ENCODE data around the gene SAE1.
"Not testable (repeated sequence)": the region's sequence is repeated elsewhere in the genome, so short reads cannot be mapped to it uniquely, and the experiment has no call there.

Gene SAE1

DNA sequence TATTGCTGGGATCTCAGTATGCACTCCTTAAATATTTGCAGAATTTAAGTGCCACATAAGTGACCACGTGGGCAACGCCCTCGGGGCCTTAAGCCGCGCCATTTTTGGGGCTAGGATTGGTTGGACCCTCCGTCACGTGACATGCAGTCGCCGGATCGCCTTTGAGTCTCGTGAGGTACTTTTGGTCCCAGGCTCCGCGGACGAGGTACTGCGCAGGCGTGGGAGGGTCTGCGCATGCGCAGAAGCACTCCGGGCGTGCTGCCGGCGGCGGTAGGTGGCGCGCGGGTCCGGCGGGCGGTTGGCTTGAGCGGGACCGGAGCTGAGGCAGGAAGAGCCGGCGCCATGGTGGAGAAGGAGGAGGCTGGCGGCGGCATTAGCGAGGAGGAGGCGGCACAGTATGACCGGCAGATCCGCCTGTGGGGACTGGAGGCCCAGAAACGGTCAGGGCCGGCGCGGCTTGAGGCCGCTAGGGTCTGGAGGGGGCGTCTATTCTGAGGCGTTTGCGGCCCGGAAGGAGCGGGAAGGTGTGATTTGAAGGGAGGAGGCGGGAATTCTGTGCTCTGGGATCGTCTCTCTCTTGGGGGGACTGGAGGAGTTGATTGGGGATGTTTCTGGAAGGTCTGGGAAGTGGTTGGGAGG is at the start of gene SAE1:
Gene SAE1, plus strand, starts transcription at position 247 of the 639 bp plus-strand sequence. Its CDS starts 96 bp downstream, at position 343.
- peak; percentile 98 for DNase-seq

DNA sequence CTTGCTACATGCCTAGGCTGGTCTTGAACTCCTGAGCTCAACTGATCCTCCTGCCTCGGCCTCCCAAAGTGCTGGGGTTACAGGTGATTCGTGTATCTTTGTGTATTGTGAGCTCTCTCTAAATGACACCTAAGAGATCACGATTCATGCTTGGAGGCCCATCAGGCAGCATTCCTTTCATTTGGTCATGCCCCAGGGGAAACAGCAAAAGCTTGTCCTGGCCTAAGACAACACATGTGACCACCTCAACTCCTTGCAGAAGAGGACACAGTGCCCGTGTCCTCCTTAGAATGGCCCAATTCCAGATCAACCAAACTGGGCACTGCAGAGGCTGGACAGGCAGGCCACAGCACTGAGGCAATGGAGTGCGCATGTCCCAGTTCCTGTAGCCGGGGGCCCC is 49.5 kb upstream of the SAE1 start:
- no peak for DNase-seq

DNA sequence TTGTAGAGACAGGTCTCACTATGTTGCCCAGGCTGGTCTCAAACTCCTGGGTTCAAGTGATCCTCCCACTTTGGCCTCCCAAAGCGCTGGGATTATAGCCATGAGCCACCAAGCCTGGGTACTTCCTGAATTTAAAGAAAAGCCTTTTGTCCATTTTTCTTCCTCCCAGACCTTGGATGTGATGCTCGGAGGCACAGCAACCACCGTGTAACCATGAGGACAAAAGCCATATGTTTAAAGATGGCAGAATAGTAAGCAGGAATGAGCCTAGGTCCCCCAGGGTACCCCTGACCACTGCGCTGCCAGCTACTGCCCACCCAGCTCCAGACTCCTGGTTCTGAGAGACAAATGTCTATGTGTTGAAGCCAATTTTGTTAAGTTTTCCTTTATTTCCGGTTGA is 48.1 kb upstream of the SAE1 start:
- DNase-seq, result no peak

DNA sequence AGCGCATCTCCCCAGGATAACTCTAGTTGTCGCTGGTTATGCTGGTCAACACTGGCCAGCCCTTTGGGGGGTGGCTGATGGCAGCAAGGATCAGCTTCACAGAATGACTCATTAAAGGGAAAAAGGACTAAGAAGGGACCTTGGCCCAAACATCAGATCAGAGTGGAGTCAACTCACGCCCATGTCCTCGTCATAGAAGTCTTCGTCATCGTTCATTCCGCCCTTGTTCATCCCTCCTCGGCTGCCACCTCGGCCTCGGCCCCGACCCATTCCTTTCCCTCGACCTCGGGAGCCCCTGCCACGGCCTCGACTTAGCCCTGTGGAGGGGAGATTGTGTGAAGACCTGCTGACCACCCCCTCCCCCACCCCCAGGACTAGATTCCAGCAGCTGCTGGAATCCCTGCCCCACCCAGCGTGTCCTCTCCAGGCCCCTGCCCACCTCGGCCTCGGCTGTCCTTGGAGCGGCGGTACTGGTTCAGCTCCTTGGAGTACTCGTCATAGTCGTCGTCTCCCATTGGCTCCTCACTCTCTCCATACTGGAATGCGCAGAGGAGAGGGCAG is 45.7 kb upstream of the SAE1 start:
- DNase-seq, result no peak

DNA sequence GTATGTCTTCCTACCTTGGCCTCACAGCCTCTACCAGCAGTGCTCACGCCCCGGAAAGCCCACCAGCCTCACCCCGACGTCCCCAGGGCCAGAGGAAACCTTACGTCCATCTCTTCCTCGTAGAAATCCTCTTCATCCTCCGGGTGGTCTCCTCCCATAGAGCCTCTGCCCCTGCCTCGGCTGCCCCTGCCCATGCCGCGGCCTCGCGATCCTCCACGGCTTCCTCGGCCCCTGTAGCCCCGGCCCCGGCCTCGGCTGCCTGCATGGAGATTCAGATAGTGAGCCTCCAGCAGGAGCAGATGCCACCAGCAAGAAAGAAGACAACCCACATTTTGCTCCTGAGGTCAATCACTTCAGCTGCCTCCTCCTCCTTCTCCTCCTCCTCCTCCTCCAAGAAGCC is 44.4 kb upstream of the SAE1 start:
- no peak for DNase-seq

DNA sequence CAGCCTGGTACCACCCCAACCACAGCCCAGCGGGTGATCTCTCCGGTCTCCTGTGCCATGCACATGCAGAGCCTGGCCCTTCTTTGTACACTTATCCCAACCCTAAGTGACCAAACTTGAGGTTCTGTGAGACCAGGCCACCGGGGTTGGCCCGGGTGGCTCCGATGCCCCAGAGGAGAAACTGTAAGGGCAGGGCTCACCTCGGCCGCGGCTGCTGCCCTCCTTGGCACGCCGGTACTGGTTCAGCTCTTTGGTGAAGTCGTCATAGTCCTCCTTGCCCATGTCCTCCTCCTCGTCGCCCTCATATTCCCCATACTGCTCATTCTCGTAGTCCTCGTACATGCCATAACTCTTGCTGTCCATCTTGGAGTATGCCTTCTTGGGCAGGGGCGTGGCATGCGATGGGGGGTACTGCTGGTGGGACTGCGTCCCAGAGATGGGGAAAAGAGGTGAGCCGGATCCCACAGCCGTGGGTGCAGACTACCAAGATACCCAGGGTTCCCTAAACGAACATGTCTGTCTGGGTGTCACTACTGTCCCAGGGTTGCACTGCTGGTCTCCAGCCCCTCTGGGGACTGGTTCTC is 40.8 kb upstream of the SAE1 start:
- DNase-seq, result no peak

DNA sequence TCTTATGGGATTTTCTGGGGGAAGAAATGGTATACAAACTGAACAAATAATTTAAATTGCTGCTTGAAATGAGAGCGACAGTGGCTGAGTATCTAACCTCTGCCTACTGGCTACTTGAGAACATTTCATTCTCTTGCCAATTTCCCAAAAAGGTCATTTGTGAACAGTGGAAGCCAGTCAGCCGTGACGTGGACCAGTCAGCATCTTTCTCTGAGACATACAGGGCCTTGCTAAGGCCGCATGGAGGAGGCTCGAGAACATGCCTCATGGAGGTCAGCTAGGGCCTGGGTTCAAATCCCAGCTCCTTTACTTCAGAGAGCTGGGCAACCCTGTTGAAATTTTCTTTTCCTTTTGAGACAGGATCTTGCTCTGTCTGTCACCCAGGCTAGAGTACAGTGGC is 37.4 kb upstream of the SAE1 start:
- no peak for DNase-seq

DNA sequence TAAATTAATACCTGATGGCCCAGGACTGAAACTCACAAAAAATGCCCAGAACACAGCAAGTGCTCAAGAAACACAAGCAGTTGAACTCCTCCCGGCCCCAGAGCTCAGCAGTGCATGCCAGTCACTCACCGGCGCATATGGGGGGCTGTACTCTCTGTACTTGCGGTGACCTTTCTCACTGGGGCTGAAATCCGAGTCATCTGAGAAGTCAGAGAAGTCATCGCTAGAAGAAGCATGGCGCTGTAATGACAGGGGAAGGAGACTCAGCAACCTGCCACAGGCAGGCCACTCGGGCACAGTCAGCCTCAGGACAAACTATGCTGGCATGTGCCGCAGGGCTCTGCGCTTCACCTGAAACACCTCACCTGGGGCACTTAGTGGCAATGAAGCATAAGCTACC is 36.8 kb upstream of the SAE1 start:
- no peak for DNase-seq

DNA sequence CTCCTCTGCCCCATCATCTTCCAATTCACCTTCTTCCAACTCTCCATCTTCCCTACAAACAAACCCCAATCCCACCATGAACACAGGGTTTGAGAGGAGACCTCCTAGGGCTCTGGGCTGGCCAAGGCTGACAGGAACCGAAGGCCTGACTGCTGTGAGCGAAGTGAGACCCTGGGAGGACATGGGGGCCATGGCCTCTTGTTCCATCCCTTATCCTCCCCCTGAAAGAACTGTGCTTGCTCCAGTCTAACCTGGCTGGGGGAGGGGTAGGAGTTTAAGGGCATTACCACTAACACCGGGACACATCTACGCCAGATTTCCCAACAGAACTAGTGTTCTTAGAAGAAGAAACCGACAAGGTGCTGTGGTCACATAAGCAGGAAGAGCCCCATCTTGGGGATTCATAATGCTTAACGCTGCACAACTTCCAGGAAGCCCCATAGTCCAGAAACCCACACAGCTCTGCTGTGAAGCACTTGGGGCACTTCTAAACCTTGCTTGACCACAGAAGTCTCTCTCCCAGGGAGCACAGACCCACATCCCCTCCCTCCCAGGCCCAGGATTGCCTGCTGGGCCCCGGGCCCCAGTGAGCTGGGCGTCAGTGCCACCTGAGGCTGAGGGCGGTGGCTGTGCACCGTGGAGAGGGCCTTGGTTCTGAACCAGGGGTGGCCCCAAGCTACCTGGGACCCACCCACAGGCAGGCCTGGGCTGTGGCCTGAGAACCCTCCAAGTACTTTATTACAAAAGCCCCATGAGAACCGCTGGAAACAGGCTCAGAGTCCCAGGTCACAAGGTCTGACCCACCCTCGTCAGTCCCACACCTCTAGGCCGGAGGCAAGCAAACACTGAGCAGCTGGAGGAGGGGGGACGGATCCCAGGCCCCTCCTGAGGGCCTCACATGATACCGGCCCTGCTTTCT is 35.8 kb upstream of the SAE1 start:
- no peak for DNase-seq

DNA sequence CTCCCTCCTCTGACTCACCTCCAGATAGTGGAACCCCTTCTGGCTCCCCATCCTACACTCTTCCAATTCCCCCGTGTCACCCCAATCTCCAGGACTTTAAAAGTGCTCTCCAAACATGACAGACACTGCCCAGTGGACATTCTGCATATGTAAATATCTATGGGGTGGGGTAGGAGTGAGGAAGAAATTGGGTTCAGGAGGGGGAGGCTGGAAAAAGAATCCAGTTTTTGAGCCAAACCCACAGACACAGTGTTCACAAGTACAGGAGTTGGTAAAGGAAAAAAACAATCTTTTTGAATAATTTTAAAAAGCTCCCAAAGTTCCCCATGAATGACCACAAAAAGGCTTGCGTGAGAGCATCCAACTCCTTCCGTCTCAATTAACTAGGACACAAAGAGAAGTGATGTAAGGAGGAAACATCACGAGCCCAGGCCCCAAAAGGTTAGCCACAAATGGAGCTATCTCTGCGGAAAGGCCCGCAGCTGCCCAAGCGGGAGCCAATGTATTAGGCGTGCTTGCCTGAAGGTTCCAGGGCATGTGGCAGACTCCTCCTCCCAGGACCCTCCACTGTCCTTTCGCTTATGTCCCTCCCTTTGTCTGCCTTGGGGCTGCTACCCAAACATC is 35.0 kb upstream of the SAE1 start:
- DNase-seq, result no peak

DNA sequence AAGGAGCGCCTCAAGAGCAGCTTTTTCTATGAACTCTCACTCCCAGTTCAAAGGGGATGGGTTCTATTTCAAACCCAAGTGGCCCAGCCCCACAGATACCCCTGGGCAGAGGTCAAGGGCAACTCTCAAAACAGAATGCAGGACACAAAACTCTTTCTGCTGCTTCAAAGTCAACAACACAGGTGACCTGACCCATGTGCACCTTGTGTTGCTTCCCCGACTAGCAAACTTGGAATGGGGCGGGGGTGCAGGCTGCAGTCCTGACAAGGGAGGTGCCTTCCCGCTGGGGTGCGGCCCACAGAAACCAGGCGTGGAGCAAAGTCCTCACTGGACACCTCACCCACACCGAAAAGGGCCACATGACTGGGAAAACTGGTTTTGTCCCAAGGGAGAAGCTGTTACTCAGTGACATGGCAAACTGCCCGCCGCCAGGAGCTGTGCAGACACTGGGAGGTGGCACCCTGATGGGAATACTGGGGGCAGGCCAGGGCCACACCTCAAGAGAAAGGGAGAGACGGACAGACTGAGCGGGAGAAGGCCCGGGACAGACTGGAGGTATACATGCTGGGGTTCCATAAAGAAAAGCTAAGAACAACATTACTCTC is 34.4 kb upstream of the SAE1 start:
- DNase-seq, result no peak

DNA sequence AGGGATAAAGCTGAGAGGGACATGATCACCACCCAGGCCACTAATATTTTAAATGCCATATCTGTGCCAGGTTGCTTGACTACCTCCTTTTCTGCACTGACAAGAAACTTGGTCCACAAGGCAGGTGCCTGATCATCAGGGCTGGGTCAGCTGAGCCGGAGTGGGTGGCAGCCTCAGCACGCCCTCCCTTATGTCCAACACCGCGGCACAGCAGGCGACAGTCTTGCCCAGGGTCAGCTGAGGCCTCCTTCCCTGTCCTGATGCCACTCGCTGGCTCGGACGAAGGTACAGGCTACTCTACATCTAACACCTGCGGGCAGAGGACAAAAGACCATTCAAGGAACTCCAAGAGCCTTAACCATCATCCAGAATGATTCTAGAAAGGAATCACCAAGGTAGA is 33.9 kb upstream of the SAE1 start:
- DNase-seq, result no peak

DNA sequence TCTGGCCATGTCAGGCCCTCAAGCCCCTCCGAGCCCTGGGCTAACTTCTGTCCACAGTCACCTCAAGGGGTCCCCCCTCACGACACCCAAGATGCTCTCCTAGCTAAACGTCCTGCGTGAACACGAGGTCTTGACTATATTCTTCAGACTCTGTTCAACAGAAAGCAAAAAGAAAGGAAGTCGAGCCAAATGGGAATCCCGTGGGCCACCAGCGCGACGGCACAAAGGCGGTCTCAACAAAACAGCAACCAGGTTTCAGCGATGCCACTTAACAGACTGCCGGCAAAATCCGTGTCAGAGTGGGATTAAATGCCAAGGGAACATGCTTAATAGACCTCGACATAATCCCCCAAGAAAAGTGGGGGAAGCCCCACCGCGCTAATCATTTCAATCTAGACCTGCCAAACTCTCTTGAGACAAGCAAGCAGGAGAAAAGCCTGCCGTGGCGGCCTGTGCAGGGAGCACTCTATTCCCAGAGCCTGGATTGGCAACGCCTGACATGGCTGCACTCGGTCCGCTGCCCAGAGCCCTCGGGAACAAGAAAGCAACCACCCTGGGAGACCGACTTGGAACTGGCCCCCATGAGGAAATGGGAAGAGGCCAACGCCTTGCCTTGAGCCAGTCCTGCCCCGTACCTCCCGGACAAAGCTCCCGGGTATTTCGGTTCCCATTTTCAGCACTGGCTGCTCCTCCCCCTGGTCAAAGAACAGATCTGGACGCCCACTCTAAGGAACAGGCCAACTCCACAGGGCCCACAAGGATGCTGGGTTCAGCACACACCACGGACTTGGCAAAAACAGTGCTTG is 33.0 kb upstream of the SAE1 start:
- DNase-seq, result no peak

DNA sequence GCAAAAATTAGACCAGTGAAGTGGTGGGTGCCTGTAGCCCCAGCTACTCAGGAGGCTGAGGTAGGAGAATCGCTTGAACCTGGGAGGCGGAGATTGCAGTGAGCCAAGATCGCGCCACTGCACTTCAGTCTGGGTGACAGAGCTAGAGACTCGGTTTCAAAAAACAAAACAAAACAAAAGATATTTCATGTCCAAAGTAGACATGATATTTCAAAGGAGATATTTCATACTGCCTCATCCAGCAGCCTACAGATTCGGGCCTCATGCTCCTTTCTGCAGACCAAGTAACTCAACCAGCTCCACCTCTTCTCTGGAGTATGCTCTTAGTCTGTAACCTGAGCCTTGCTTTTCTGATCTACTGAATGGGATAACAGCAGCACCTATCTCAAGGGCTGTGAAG is 32.0 kb upstream of the SAE1 start:
- peak in 1 of 2 experiments; percentile 80 for DNase-seq

DNA sequence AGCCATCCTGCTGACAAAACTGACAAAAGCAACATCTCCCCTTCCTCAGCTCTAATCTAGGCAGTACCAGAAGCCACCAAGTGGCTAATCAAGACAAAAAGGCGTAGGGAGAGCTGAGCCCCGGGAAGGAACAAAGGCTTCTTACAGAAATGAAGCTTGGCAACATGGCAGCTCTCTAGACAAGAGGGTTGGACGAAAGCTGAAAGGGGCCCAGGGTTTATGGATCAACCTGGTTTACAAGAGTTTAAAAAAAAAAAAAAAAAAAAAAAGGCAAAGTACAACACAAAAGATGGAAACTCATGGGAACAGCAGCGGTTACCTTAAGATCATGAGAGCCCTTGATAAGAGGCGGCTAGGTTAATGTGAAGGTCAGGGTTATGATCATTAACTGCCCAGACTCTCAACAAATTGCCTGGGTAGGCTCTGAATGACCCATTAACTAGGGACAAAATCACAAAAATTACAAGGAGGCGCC is 31.0 kb upstream of the SAE1 start:
- DNase-seq, result no peak

DNA sequence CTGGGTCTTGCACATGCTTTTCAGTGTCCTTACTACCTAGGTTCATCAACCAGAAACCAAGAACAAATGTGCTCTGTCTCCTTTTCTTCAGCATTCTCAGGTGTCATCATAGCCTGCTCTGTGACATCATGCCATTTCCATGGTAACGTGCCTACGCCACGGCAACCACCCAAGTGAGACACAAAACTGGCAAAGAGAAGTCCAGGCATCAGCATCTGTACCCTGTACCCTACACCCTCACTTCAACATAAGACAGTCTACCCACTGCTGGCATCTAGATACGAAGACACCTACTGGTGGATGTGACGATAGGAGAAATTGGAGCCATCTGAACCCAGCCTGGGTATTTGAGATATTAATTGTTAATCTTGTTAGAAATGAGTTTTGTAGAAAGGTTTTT is 30.3 kb upstream of the SAE1 start:
- no peak for DNase-seq

DNA sequence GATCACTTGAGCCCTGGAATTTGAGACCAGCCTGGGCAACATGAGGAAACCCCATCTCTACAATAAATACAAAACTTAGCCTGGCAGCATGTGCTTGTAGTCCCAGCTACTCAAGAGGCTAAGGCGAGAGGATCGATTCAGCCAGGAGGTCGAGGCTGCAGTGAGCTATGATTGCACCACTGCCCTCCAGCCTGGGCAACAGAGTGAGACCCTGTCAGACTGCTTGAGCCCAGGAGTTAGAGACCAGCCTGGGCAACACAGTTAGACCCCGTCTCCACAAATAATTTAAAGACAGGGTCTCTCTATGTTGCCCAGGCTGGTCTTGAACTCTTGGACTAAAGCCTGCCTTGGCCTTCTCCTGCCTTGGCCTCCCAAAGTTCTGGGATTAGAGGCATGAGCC is 29.5 kb upstream of the SAE1 start:
- DNase-seq, result not testable (repeated sequence)

DNA sequence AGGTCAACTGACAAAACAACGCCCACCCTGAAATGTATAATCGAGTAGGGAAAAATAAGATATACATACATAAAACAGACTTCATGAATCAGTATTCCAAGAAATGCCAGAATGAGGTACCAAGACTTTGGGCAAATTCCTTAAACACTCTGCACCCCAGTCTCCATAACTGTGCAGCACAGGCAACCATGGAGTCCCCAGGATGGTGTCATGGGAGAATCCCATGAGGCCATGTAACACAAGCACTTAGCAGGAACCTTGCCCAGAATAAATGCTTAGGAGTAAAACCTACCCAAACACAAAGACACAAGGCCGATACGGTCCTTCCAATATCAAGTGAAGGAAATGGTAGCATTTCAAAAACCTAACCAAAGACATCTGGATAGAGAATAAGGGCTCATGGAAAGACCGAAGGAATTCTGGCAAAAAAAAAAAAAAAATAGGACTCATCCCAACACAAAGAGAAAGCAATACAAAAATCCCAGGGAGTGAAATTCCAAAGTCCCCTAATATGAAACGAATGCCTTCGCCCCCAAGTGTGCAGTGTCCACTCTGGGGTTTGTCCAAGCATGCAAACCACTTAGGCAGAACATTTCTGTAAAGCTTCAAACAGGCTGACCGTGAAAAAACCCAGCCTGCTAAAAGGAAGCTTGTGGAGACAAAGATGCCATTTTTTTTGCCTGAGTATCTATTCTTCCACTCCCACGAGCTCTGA is 28.1 kb upstream of the SAE1 start:
- no peak for DNase-seq

DNA sequence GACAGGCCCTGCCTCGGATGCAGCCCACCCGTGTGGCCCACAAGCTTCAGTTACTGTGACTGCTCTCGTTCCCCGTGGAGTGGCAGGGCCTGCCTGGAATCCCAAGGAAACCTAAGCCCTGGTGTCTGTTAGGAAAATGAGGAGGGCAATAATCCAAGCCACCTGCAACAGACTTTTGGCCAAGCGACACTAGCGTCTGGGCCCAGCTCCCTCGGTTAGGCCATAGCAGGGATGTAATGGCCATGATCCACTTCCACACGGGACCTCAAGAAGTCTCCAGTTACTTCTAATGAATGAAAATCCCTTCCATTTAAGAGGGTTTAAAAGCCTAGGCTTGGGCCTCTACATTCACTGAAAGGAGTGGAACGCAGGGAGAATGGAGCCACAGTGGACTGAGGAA is 26.0 kb upstream of the SAE1 start:
- DNase-seq, result no peak

DNA sequence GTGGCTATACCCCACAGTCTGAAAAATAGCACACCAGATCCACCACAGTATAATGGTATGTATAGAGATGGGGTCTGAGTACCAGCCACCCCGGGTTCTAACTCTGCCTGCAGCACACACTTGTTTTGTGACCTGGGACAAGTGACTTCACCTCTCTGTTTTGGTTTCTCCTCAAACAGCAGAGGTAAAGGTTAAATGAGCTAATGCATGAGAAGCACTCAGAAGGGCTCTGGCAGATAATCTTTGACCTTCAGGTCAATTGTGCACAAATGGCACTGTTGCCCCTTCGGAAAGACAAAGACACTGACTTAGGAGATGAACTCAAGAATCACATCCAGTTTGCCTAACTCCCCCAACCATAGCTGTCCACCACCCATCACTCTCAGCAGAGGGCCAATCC is 24.8 kb upstream of the SAE1 start:
- DNase-seq, result no peak

DNA sequence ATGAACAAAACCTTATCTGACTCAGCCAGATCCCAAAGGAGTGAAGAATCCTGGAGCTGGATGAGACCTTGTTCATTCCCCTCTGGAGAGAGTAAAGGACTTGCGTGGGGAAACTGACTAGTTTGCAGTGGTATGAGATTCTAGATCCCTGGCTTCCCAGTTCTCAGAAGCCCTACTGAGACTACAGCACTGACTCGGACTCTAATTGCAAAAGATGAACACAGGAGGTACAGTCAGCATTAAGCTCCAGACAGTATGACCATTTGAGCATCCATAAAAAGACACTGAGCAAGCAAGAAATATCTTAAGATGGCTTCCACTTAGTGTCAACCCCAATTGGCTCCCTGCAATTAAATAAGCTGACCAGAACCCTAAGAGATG is 23.8 kb upstream of the SAE1 start:
- no peak for DNase-seq

Measured in NCI-H187 (cell line).